RWPE1 (cell line): ENCODE results near the gene PRRT3.

Experiments
- CTCF ChIA-PET: fragments of 350-600 bp; sonication (Branson Sonifier 250); formaldehyde crosslinking; extraction: SDS; loops from one replicate; lab custom pipeline; 2021; lab: Yijun Ruan, JAX
- POLR2A ChIA-PET: fragments of 400-600 bp; formaldehyde crosslinking; extraction: SDS; loops from one replicate; lab custom pipeline; 2020; ENCODE audit warnings: antibody characterized with exemption; ENCODE audit not compliant: low non-redundant PET; lab: Yijun Ruan, JAX
- DNase-seq: peaks from one replicate; pipeline ENCODE4 v3.0.0; 2012; ENCODE audit warnings: low spot score
- H3K27ac ChIP-seq: fragments of 450-650 bp; 2 replicates; pipeline ENCODE4 v1.5.1; 2017
- CTCF ChIP-seq: fragments of 450-650 bp; conservative IDR thresholded peaks from 2 replicates; pipeline ENCODE4 v1.5.1; 2017; ENCODE audit warnings: low read depth, mild to moderate bottlenecking

PRRT3 gene

DNA sequence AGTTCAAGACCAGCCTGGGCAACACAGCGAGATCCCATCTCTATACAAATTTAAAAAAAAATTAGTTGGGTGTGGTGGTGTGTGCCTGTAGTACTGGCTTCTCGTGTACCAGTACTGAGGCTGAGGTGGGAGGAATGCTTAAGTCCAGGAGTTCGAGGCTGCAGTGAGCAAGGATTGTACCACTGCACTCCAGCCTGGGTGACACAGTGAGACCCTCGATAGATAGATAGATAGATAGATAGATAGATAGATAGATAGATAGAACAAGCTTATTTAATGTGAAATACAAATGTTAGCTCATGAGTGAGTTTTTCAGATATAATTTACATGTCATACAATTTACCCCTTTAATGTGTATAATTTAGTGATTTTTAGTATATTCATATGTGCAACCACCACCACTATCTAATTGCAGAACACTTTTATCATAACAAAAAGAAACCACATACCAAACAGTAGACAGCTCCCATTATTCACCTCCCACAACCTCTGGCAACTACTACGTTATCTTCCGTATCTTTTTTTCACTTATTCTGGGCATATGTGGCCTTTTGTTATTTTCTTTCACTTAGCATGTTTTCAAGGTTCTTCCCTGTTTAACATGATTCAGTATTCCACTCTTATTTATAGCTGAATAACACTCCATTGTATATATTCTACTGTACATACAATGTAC lies 13.1 kb upstream of the PRRT3 start:
- ChIA-PET CTCF (interaction anchor here (0.6 to 0.7 kb wide), 2 partner anchors 12 to 39 kb away, joined by 4 to 7 read pairs; no protein-coding TSS in a partner anchor), POLR2A (interaction anchor here (0.6 kb wide), 1 partner anchor 173 kb away, joined by 3 read pairs; the partner anchor contains the start of gene ARPC4)
- TF ChIP-seq CTCF: no peak
- no peak overlapping the region for H3K27ac ChIP-seq
- no peak for DNase-seq

DNA sequence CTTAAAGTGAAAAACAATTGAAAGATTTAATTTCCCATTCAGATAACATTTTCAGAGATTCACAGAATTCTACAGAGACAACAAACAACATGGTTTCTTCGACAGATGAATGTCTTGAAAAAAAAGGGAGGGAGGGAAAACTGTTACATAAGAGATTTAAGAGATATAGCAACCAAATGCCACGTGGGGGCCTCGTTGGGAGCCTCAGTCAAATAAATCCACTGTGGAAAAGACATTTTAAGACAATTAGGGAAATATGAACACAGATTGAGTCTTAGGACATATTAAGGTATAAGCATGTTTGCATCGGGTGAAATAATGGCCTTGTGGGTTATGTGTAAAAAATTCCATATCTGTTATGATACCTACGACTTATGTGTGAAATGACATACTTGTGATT lies 5.0 kb upstream of the PRRT3 start:
- DNase-seq: no peak
- ChIA-PET CTCF (no interaction called here), POLR2A (no interaction called here)
- 0 out of 2 replicates have a peak, but pooled peaks have one; percentile 13 for TF ChIP-seq CTCF
- no peak overlapping the region for H3K27ac ChIP-seq

DNA sequence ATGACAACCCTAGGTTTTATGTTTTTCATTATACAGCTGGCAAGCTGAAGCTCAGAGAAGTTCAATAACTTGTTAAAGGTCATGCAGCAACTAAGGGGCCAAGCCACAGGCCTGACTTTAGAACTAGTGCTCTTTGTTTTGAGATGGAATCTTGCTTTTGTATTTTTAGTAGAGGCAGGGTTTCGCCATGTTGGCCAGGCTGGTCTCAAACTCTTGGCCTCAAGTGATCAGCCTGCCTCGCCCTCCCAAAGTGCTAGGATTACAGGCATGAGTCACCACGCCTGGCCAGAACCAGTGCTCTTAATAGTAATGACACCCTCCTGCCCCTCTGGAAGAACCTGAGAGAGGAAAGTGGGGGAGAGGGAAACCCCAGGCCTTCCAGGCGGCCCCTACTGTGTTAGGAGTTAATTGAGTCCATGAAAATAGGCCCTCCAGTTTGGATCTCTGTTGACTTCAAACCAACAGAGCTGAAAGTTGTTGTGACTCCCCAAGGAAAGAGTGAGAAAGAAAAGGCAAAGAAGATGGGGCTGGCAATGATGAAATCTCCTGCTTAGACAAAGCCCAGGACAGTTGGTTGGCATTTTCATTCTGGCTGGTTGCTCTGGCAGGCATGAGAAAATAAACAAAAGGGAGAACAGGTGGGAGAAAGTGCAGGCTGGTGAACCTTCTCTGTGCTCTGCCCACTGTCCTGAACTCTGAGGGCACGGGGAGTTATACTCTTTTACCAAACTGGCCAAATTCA lies 3.6 kb upstream of the PRRT3 start:
- ChIA-PET POLR2A (no interaction called here), CTCF (interaction anchor here (0.6 kb wide), 1 partner anchor 13 kb away, joined by 6 read pairs; no protein-coding TSS in a partner anchor)
- no peak for TF ChIP-seq CTCF
- H3K27ac ChIP-seq: peak overlapping the region; percentile 53
- DNase-seq: no peak

DNA sequence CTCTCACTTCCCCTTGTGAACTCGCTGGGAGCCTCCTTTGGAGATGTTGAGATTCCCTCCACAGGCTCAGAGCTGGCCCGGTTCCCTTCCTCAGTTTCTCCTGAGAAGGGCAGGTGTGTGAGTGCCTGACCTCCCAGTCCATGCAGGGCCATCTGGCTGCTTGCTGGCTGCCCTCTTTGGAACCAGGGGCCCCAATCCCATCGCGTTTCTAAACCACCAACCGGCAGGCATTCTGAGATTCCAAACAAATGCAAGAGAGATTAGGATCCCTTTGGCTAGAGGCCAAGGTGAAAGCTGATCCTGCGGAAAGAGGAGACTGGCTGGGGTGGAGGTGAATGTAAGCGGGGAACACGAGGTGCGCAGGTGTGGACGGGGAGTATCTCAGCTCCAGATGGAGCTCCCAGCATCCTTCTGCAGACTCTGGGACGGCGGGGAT lies 2.9 kb upstream of the PRRT3 start:
- peak; percentile 18 for DNase-seq
- CTCF ChIA-PET: interaction anchor here (1.2 kb wide), 1 partner anchor 9 kb away, joined by 4 read pairs; no protein-coding TSS in a partner anchor
- POLR2A ChIA-PET: no interaction called here
- H3K27ac ChIP-seq: peak overlapping the region; percentile 53
- TF ChIP-seq CTCF: no peak

- ChIA-PET POLR2A (interaction anchor here (1.0 kb wide), 1 partner anchor 20 kb away, joined by 3 read pairs; no protein-coding TSS in a partner anchor), CTCF (no interaction called here)
- no peak for TF ChIP-seq CTCF
- peak overlapping the region; percentile 42 for H3K27ac ChIP-seq
- DNase-seq: no peak
Measured at GRCh38 chr3:9951598-9951961, 628 bp downstream of the PRRT3 start.

- peak overlapping the region; percentile 42 for H3K27ac ChIP-seq
- POLR2A ChIA-PET: interaction anchor here (1.0 kb wide), 1 partner anchor 20 kb away, joined by 3 read pairs; no protein-coding TSS in a partner anchor
- TF ChIP-seq CTCF: no peak
- DNase-seq: no peak
- CTCF ChIA-PET: no interaction called here
Measured at GRCh38 chr3:9951126-9951525, 1.1 kb downstream of the PRRT3 start.
